Astrocyte (in vitro differentiated cells and primary cell): ENCODE measurements around the gene SEH1L. TPM values are rescaled to one million over a fixed set of nuclear protein-coding genes. Genes with fewer than 3 reads are reported as not detected.

Experiments
- DNase-seq: peaks from one replicate; pipeline ENCODE4 v3.0.0-alpha.2; 2010; ENCODE audit warnings: low read depth
- FAIRE-seq: peaks from 2 replicates; lab custom pipeline; 2011; peaks lifted over from hg19 to GRCh38; lab: Jason Lieb, UNC
- H2AFZ ChIP-seq: 2 replicates; pipeline ENCODE4 v1.6.0; 2012; ENCODE audit warnings: low read depth, low read length, inconsistent platforms
- H3K27ac ChIP-seq: 2 replicates; pipeline ENCODE4 v1.5.1; 2011; ENCODE audit warnings: low read depth, low read length, inconsistent platforms
- H3K27me3 ChIP-seq: 2 replicates; pipeline ENCODE4 v1.6.0; 2011; ENCODE audit warnings: low read length, inconsistent platforms; ENCODE audit not compliant: insufficient read depth
- H3K36me3 ChIP-seq: 2 replicates; pipeline ENCODE4 v1.5.1; 2011; ENCODE audit warnings: low read length, inconsistent platforms; ENCODE audit not compliant: insufficient read depth
- H3K4me1 ChIP-seq: 2 replicates; pipeline ENCODE4 v1.5.1; 2011; ENCODE audit warnings: low read length, inconsistent platforms; ENCODE audit not compliant: insufficient read depth
- H3K4me2 ChIP-seq: 2 replicates; pipeline ENCODE4 v1.6.0; 2012; ENCODE audit warnings: low read length, inconsistent platforms
- H3K4me3 ChIP-seq: 2 replicates; pipeline ENCODE4 v1.5.1; 2011; ENCODE audit warnings: low read depth, mild to moderate bottlenecking, low read length, inconsistent platforms; ENCODE audit not compliant: insufficient read depth
- H3K79me2 ChIP-seq: 2 replicates; pipeline ENCODE4 v1.6.0; 2012; ENCODE audit warnings: mild to moderate bottlenecking, low read length, inconsistent platforms; ENCODE audit not compliant: insufficient read depth
- H3K9ac ChIP-seq: 2 replicates; pipeline ENCODE4 v1.6.0; 2012; ENCODE audit warnings: mild to moderate bottlenecking, low read length, inconsistent platforms
- H3K9me3 ChIP-seq: 2 replicates; pipeline ENCODE4 v1.5.1; 2012; ENCODE audit warnings: low read depth, mild to moderate bottlenecking, low read length, inconsistent platforms; ENCODE audit not compliant: insufficient read depth
- H4K20me1 ChIP-seq: 2 replicates; pipeline ENCODE4 v1.6.0; 2012; ENCODE audit warnings: low read length, inconsistent platforms; ENCODE audit not compliant: insufficient read depth
- H3K27ac Mint-ChIP-seq: one replicate; pipeline ENCODE4 v1.8.0; 2021; ENCODE audit warnings: mild to moderate bottlenecking, mixed read lengths; ENCODE audit not compliant: unreplicated experiment
- H3K27me3 Mint-ChIP-seq: one replicate; pipeline ENCODE4 v1.8.0; 2021; ENCODE audit warnings: low read depth, mixed read lengths; ENCODE audit not compliant: unreplicated experiment
- H3K36me3 Mint-ChIP-seq: one replicate; pipeline ENCODE4 v1.8.0; 2021; ENCODE audit warnings: low read depth, mixed read lengths; ENCODE audit not compliant: unreplicated experiment
- H3K4me1 Mint-ChIP-seq: one replicate; pipeline ENCODE4 v1.8.0; 2021; ENCODE audit warnings: low read depth, mixed read lengths; ENCODE audit not compliant: unreplicated experiment
- H3K4me3 Mint-ChIP-seq: one replicate; pipeline ENCODE4 v1.8.0; 2021; ENCODE audit warnings: mild to moderate bottlenecking, moderate library complexity, mixed read lengths; ENCODE audit not compliant: unreplicated experiment
- H3K9me3 Mint-ChIP-seq: one replicate; pipeline ENCODE4 v1.8.0; 2021; ENCODE audit warnings: mild to moderate bottlenecking, mixed read lengths; ENCODE audit not compliant: unreplicated experiment
- EZH2 ChIP-seq: IDR thresholded peaks from 2 replicates; pipeline ENCODE4 v1.6.1; 2012; ENCODE audit warnings: mild to moderate bottlenecking, low read length, inconsistent platforms; ENCODE audit not compliant: insufficient read depth
- total RNA-seq: library from RNA; stranded (reverse); gene quantifications from 2 replicates; pipeline ENCODE4 v1.2.1, GENCODE V29; 2021
- TF ChIP-seq, protein P1 (sequence below): IDR thresholded peaks from 2 replicates; pipeline ENCODE4 v1.5.1; 2011; ENCODE audit warnings: low read depth, mild to moderate bottlenecking, inconsistent platforms, low read length, moderate library complexity; ENCODE audit not compliant: insufficient read depth

SEH1L gene
- total RNA-seq, 1 donor from 2014 or later: 43.9 TPM

DNA sequence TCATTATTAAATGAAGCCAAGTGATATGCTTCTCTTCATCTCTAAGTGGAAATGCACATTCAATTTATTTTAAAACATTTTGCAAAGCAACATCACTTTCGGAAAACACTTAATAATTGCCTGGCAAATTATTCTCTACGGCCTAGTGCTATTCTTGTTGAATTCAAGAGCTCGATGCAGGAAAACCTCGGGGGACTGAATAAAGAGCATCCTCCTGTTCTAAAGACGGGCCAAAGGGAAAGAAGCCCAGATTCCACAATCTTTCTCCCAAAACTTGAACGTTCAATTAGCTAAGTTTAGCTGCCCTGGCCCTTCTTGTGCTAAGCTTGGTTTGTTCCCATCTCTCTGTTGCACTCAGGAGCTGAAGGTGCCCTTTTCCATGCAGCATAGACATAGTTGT, 23.2 kb upstream of the SEH1L start:
- Histone ChIP-seq H2AFZ (no peak overlapping the region), H3K9me3 (no peaks in the 10 kb centered on the region), H3K79me2 (no peaks in the 10 kb centered on the region), H4K20me1 (no peaks in the 10 kb centered on the region), H3K9ac (no peak overlapping the region), H3K4me3 (no peak overlapping the region), H3K27me3 (no peaks in the 10 kb centered on the region), H3K4me1 (no peaks in the 10 kb centered on the region), H3K4me2 (no peak overlapping the region), H3K36me3 (no peaks in the 10 kb centered on the region), H3K27ac (no peak overlapping the region)
- Mint-ChIP-seq H3K27me3 (peaks cover 2% of the 10 kb centered on the region), H3K4me3 (no peak overlapping the region), H3K9me3 (no peaks in the 10 kb centered on the region), H3K4me1 (peaks cover 2% of the 10 kb centered on the region), H3K27ac (no peak overlapping the region), H3K36me3 (no peaks in the 10 kb centered on the region)
- FAIRE-seq (no peak), DNase-seq (no peak)
- TF ChIP-seq EZH2: no peak
- TF ChIP-seq, protein P1, sequence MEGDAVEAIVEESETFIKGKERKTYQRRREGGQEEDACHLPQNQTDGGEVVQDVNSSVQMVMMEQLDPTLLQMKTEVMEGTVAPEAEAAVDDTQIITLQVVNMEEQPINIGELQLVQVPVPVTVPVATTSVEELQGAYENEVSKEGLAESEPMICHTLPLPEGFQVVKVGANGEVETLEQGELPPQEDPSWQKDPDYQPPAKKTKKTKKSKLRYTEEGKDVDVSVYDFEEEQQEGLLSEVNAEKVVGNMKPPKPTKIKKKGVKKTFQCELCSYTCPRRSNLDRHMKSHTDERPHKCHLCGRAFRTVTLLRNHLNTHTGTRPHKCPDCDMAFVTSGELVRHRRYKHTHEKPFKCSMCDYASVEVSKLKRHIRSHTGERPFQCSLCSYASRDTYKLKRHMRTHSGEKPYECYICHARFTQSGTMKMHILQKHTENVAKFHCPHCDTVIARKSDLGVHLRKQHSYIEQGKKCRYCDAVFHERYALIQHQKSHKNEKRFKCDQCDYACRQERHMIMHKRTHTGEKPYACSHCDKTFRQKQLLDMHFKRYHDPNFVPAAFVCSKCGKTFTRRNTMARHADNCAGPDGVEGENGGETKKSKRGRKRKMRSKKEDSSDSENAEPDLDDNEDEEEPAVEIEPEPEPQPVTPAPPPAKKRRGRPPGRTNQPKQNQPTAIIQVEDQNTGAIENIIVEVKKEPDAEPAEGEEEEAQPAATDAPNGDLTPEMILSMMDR: no peak

DNA sequence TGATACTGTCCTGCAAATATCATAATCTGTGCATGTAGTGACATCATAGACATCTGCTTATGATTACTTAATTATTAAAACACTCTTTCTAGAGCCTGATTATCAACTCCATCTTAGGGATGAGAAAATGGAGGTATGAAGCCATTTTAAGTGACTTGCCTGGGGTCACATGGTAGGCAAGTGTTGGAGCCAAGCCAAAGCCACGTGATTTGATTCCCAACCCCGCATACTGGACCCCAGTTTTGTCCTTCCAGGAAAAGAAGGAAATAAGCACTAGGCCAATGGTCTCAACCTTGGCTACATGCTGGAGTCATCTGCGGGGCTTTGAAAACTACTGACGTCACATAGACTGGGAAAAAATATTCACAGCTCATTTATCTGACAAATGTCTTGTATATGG, 19.6 kb upstream of the SEH1L start:
- DNase-seq: no peak
- no peak overlapping the region for H2AFZ ChIP-seq
- peaks cover 3% of the 10 kb centered on the region for H3K27me3 ChIP-seq
- Mint-ChIP-seq H3K9me3 (peaks cover 4% of the 10 kb centered on the region), H3K4me1 (no peaks in the 10 kb centered on the region), H3K4me3 (no peak overlapping the region), H3K27me3 (peaks cover 7% of the 10 kb centered on the region), H3K27ac (no peak overlapping the region), H3K36me3 (peaks cover 1% of the 10 kb centered on the region)
- no peak overlapping the region for H3K4me3 ChIP-seq
- H4K20me1 ChIP-seq: no peaks in the 10 kb centered on the region
- H3K27ac ChIP-seq: no peak overlapping the region
- no peak for FAIRE-seq
- TF ChIP-seq, protein P1: no peak
- no peak for TF ChIP-seq EZH2
- H3K4me2 ChIP-seq: no peak overlapping the region
- no peaks in the 10 kb centered on the region for H3K79me2 ChIP-seq
- H3K9ac ChIP-seq: no peak overlapping the region
- H3K9me3 ChIP-seq: no peaks in the 10 kb centered on the region
- H3K36me3 ChIP-seq: no peaks in the 10 kb centered on the region
- no peaks in the 10 kb centered on the region for H3K4me1 ChIP-seq

DNA sequence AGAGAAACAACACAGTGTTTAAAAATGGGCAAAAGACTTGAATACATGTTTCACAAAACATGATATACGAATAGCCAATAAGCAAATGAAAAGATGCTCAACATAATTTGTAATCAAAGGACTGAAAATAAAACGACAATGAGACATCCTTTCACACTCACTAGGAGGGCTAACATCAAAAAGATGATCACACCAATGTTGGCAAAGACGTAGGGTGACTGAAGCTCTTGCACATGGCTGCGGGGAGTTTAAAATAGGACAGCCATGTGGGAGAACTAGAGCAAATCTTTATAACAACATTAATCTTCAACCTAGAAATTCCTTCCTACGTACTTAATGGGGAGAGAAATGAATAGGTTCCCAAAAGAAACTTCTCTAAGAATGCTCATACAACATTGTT, 19.2 kb upstream of the SEH1L start:
- Mint-ChIP-seq H3K27ac (no peak overlapping the region), H3K4me3 (no peak overlapping the region)
- FAIRE-seq: no peak

More for the DNA sequence above, 19.2 kb upstream of the SEH1L start:
- H4K20me1 ChIP-seq: no peaks in the 10 kb centered on the region
- H3K4me2 ChIP-seq: no peak overlapping the region
- H3K4me3 ChIP-seq: no peak overlapping the region
- no peak for DNase-seq
- H3K4me1 ChIP-seq: no peaks in the 10 kb centered on the region
- H3K9me3 ChIP-seq: no peaks in the 10 kb centered on the region
- H3K27ac ChIP-seq: no peak overlapping the region
- no peaks in the 10 kb centered on the region for H3K4me1 Mint-ChIP-seq
- peaks cover 4% of the 10 kb centered on the region for H3K9me3 Mint-ChIP-seq
- H2AFZ ChIP-seq: no peak overlapping the region
- no peaks in the 10 kb centered on the region for H3K79me2 ChIP-seq
- peaks cover 5% of the 10 kb centered on the region for H3K27me3 ChIP-seq
- peaks cover 1% of the 10 kb centered on the region for H3K36me3 Mint-ChIP-seq
- H3K9ac ChIP-seq: no peak overlapping the region
- H3K27me3 Mint-ChIP-seq: peaks cover 7% of the 10 kb centered on the region
- no peaks in the 10 kb centered on the region for H3K36me3 ChIP-seq
- no peak for TF ChIP-seq EZH2
- TF ChIP-seq, protein P1: no peak
